Duodenal mucosa (tissue), 2 donors: Measurements from ENCODE around the gene ADI1.

Experiments used
- H3K27ac ChIP-seq: one replicate; pipeline ENCODE4 v1.7.0; 2013; ENCODE audit warnings: low read depth, low read length
- H3K27me3 ChIP-seq, 2 donors: one replicate each; pipeline ENCODE4 v1.7.0; 2013; ENCODE audit warnings: low read length in 2 of 2, control low read depth in 1 of 2; ENCODE audit not compliant: insufficient read depth in 2 of 2, control insufficient read depth in 1 of 2
- H3K36me3 ChIP-seq, 2 donors: one replicate each; pipeline ENCODE4 v1.7.0; 2013; ENCODE audit warnings: low read length in 2 of 2, control low read depth in 1 of 2; ENCODE audit not compliant: insufficient read depth in 2 of 2, control insufficient read depth in 1 of 2
- H3K4me1 ChIP-seq, 2 donors: one replicate each; pipeline ENCODE4 v1.7.0; 2013; ENCODE audit warnings: low read length in 2 of 2, control low read depth in 1 of 2; ENCODE audit not compliant: insufficient read depth in 2 of 2, control insufficient read depth in 1 of 2
- H3K4me3 ChIP-seq, 2 donors: one replicate each; pipeline ENCODE4 v1.7.0; 2013; ENCODE audit warnings: low read length in 2 of 2, low read depth in 1 of 2
- H3K9ac ChIP-seq, 2 donors: one replicate each; pipeline ENCODE4 v1.7.0; 2013; ENCODE audit warnings: low read length in 2 of 2, low read depth in 1 of 2
- H3K9me3 ChIP-seq, 2 donors: one replicate each; pipeline ENCODE4 v1.7.0; 2013; ENCODE audit warnings: low read length in 2 of 2, control low read depth in 1 of 2; ENCODE audit not compliant: control insufficient read depth in 1 of 2

ADI1 gene

DNA sequence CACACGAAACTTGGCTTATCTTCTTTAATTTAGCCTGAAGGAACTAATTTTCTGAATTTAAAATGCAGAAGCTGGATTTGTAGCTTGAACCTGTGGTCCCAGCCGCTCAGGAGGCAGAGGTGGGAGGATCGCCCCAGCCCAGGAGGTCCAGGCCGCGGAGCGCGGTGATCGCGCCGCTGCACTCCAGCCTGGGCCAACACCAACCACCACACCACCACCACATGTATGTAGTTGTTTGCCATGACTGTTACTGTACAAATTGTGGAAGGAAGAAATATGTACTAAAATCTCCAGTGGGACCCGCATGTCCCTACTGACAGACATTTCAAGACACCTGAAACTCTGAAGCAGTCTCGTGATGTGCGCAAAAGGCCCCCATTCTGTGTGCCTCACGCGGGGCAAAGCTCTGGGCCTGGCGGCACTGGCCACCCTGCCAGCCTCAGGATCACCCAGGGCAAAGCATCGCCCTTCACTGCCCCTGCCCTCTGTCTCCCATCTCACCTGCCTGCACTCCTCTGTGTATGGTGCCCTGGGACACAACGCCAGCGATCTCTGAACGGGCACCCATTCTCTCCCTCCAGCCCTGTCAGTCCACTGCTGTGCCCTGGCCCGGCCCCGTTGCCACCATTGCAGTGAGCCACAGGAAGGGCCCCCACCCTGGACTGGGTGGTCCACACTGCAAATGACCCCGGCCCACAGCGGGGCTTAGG lies 10.1 kb upstream of the ADI1 start:
- H3K27ac ChIP-seq: no peak overlapping the region
- peaks cover 0 to 3% of the 10 kb centered on the region in 2 donors for H3K36me3 ChIP-seq
- H3K9ac ChIP-seq: no peak overlapping the region
- peaks cover 2 to 6% of the 10 kb centered on the region in 2 donors for H3K4me1 ChIP-seq
- H3K4me3 ChIP-seq: no peak overlapping the region
- H3K27me3 ChIP-seq: no peaks in the 10 kb centered on the region
- H3K9me3 ChIP-seq: no peaks in the 10 kb centered on the region

DNA sequence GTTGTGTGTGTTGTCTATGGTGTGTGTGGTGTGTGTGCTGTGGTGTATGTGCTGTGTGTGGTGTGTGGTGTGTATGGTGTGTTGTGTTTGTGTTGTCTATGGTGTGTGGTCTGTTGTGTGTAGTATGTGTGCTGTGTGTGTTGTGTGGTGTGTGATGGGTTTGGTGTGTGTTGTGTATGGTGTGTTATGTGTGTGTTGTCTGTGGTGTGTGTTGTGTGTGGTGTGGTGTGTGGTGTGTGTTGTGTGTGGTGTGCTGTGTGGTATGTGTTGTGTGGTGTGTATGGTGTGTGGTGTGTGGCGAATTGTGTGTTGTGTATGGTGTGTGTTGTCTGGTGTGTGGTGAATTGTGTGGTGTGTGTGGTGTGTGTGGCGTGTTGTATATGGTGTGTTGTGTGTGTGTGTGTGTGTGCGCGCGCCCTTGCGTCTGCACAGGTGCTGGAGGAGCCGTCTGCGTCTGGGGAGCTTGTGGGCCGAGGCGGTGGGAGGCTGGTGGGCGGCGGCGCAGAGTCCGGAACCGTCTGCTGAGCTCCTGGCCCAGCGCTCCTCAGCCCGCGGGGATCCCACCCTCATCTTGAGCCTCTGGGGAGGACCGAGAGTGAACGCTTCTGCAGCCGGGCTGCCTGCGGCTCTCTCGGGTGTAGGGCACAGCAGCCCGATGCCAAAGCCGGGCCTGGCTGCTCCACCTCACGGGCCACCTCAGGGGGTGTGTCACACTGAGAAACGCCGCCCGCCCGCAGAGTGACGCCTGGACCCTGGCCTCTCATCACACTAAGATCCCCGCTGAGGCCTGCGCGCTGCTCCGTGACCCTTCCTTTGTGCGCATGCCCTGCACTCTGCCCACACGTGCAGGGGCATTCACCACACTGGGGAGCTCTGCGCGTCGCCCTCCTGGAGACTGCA lies 8.8 kb upstream of the ADI1 start:
- Histone ChIP-seq H3K9ac (peak overlapping the region in 1 of 2 donors; percentile 6), H3K9me3 (no peaks in the 10 kb centered on the region), H3K27ac (no peak overlapping the region), H3K4me3 (no peak overlapping the region), H3K4me1 (peaks cover 12 to 19% of the 10 kb centered on the region in 2 donors), H3K27me3 (no peaks in the 10 kb centered on the region), H3K36me3 (peaks cover 0 to 3% of the 10 kb centered on the region in 2 donors)

DNA sequence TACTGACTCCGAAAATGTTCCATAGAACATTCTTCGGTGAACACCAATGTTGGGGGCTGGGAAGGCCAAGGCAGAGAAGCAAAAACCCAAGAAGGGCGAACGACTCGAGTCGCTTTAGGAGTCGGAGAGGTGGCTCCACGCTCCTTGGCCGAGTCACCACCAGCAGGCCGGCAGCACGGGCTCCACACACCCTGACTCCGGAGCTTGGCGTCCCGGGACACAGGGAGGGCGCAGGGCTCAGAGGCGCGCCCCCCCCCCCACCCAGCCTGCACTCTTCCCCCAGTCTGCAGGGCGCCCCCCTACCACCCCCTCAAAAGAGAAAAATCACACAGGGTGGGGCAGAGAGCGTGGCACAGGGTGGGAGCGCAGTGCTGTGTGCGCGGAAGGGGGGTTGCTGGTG lies 7.5 kb upstream of the ADI1 start:
- H3K4me3 ChIP-seq: no peak overlapping the region
- peaks cover 20 to 28% of the 10 kb centered on the region in 2 donors for H3K4me1 ChIP-seq
- H3K27ac ChIP-seq: no peak overlapping the region
- no peak overlapping the region for H3K9ac ChIP-seq
- H3K9me3 ChIP-seq: no peaks in the 10 kb centered on the region
- H3K27me3 ChIP-seq: no peaks in the 10 kb centered on the region
- peaks cover 0 to 3% of the 10 kb centered on the region in 2 donors for H3K36me3 ChIP-seq

DNA sequence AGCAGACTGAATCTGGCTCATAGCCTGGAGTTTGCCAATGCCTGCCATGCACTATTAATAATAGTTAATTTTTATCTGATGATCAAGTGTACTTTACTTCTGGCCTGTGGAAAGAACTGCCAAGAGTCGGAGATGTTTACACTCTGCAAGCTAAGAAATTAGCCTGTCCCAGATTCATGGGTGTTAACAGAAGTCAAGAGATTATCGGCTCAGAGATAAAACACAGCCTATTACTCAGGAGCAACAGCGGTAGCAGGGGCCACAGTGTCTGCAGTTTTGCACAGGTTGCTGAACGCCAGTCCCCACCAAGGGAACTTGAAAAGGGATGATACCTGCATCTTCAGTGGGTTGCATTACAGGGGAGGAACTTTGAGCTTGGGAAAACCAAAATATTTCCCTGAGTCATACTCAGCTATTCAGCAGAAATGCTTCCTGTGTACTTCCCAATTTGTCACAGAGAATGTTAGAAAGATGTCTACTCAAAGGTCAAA lies 4.3 kb upstream of the ADI1 start:
- H3K36me3 ChIP-seq: peaks cover 0 to 3% of the 10 kb centered on the region in 2 donors
- no peak overlapping the region for H3K9ac ChIP-seq
- H3K4me1 ChIP-seq: peaks cover 35 to 40% of the 10 kb centered on the region in 2 donors
- H3K27me3 ChIP-seq: no peaks in the 10 kb centered on the region
- H3K27ac ChIP-seq: no peak overlapping the region
- H3K9me3 ChIP-seq: no peaks in the 10 kb centered on the region
- peak overlapping the region; percentile 37 for H3K4me3 ChIP-seq

DNA sequence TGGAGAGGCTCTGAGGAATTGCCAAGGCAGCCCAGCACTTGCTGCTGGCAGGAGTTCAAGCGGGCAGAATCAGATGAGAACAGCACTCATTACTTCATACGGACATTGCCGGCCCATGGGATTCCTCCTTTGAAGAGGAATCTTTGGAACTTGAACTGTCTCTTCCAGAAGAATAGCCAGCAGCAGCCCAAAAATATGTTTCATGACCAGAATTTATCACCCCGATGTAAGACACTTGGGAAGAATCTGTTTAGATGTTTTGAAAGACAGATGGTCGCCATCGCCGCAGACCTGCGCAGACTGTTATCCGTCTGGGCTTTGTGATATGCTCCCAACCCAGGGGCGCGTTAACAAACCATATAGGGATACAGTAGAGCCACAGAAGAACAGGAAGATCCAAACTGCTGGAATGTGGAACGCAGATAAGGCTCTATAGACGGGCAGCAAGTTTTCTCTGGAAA lies 3.7 kb upstream of the ADI1 start:
- H3K27me3 ChIP-seq: no peaks in the 10 kb centered on the region
- no peaks in the 10 kb centered on the region for H3K9me3 ChIP-seq
- H3K4me1 ChIP-seq: peaks cover 38 to 43% of the 10 kb centered on the region in 2 donors
- peaks cover 0 to 3% of the 10 kb centered on the region in 2 donors for H3K36me3 ChIP-seq
- H3K9ac ChIP-seq: no peak overlapping the region
- H3K27ac ChIP-seq: no peak overlapping the region
- peak overlapping the region; percentile 37 for H3K4me3 ChIP-seq

DNA sequence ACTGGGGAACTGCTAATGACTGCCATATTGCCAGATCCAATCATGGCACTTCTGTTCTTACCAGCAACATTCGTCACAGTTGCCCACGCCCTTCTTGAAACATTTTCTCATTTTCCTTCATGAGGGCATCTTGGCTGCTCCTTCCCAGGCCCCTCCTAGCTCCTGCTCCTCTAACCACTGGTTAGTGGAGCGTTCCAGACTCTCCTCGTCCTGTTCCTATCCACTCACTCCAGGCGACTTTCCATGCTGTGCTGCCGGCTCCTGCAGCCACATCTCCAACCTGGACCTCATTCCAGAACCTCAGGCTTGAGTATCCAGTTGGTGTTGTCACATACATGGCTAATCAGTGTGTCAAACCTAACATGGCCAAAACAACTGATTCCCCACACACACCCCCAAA lies 1.3 kb upstream of the ADI1 start:
- Histone ChIP-seq H3K4me1 (peaks cover 39 to 45% of the 10 kb centered on the region in 2 donors), H3K4me3 (peak overlapping the region in 1 of 2 donors; percentile 86), H3K27me3 (no peaks in the 10 kb centered on the region), H3K9me3 (no peaks in the 10 kb centered on the region), H3K9ac (no peak overlapping the region), H3K36me3 (peaks cover 0 to 6% of the 10 kb centered on the region in 2 donors), H3K27ac (no peak overlapping the region)

DNA sequence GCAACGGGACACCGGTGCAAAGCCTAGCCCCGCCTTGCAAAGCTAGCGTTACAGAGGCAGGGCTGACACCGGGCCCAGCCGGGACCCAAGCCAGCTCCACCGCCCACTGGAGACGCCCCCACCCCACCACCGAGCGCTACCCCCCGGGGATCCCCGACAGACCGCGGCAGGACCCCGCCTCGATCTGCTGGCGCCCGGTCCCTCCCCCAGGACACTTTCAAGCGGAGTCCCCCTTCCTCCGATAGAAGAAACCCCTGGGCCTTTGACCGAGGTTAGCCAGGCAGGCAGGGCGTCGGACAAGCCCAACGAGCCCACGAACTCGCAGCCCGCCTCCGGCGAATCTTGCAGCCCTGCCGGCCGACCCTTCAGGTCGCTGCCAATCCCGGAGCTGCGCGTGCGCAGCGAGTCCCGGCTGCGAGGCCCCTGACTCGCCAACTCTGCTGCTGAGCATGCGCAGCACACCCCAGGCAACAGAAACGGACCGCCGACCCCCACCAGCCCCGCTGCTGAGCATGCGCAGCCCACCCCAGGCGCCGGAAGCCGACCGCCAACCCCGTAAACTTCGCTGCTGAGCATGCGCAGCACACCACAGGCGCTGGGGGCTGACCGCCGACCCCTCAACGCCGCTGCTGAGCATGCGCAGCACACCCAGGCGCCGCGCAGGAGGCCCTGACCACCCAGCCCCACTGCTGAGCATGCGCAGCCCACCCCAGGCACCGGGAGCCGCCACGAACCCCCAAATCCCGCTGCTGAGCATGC lies 656 bp downstream of the ADI1 start:
- Histone ChIP-seq H3K27me3 (no peaks in the 10 kb centered on the region), H3K9me3 (no peaks in the 10 kb centered on the region), H3K4me3 (peak overlapping the region; percentile 86 to 90), H3K36me3 (peaks cover 0 to 6% of the 10 kb centered on the region in 2 donors), H3K27ac (peak overlapping the region; percentile 96), H3K4me1 (peaks cover 31% of the 10 kb centered on the region in 2 donors), H3K9ac (peak overlapping the region; percentile 72 to 77)

DNA sequence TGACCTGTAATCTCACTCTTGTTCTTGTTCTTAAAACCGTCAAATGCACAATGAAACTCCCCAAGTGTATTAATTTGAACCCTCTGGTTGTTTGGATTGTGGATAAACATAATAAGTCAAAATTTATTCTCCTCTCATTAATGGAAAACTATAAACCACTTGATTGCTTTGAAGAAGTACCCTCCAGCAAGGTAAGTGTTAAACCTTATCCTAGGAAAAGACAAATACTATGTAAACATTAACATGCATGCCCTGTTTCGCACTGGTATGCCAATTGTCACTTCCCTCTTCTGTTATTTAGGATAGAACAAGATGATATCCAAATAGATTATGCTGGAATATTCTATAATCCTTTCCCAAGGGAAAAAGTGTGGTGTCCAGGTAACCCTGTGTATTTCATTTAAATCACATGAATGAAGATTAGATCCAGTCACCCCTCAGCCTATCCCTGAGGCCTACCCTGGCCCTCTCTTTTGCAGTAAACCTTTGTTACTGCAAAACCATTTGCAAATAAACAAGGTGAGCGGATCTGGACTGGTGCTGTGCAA lies 1.3 kb downstream of the ADI1 start:
- H3K27me3 ChIP-seq: no peaks in the 10 kb centered on the region
- peak overlapping the region; percentile 96 for H3K27ac ChIP-seq
- no peaks in the 10 kb centered on the region for H3K9me3 ChIP-seq
- H3K9ac ChIP-seq: peak overlapping the region; percentile 72 to 77
- H3K4me3 ChIP-seq: peak overlapping the region; percentile 86 to 90
- H3K4me1 ChIP-seq: peaks cover 29 to 31% of the 10 kb centered on the region in 2 donors
- peaks cover 0 to 6% of the 10 kb centered on the region in 2 donors for H3K36me3 ChIP-seq

DNA sequence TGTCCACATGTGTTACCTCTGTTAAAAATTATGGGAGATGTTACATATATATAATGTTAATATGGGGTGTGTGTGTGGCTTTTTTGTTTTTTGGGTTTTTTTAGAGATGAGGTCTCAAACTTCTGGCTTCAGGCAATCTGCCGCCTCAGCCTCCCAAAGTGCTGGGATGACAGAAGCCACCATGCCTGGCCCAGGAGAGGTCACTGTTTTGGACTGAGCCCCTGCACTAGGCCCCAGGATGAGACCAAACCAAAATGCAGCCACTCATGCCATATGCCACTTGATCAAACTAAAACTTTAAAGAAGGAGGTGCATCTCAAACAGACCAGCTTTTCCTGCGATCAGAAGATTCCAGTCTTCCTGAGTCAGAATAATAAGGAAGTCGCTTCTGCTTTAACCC lies 2.5 kb downstream of the ADI1 start:
- Histone ChIP-seq H3K9me3 (no peaks in the 10 kb centered on the region), H3K27ac (no peak overlapping the region), H3K9ac (no peak overlapping the region), H3K36me3 (peaks cover 3 to 16% of the 10 kb centered on the region in 2 donors), H3K4me1 (peaks cover 23 to 28% of the 10 kb centered on the region in 2 donors), H3K27me3 (no peaks in the 10 kb centered on the region), H3K4me3 (no peak overlapping the region)
